PC-3 (cell line): ENCODE data around the gene KDM7A.

ENCODE experiments used
- CTCF ChIP-seq: fragments of 300-600 bp; sonication (generic); conservative IDR thresholded peaks from 2 replicates; pipeline ENCODE4 v1.5.1; 2017; ENCODE audit warnings: antibody characterized with exemption, low read depth, mild to moderate bottlenecking, low read length
- EZH2phosphoT487 ChIP-seq: fragments of 300-600 bp; sonication (generic); IDR thresholded peaks from 2 replicates; pipeline ENCODE4 v1.6.1; 2018; ENCODE audit warnings: mild to moderate bottlenecking, antibody characterized with exemption, low read length, borderline replicate concordance

DNA sequence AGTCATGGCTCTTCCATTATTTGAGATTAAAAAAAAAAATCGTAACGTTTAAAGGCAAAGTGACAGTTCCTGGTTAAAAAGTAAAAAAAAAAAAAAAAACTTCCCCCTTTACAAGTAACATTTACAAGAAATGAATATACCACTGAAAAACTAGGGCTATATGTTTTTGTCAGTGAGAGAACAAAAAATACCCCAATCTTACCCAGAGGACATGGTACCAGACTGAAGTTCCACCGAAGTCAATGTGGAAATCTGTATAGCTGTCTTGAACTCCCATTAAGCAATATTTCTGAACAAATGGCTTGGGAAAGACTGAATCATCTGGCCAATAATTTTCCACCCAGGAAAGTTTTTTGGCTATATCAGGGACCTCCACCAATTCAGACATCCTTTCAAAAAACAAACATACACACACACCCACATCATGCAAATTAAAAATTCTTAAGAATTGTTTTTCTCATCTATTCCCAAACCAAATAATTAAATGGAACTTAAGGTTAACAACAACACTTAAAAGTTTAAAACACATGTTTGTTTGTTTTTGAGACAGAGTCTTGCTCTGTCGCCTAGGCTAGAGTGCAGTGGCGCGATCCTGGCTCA is 50.2 kb downstream of the KDM7A start:
- no peak for TF ChIP-seq CTCF
- TF ChIP-seq EZH2phosphoT487: no peak
